ENCODE measurements around the gene AUH.

The AUH gene

DNA sequence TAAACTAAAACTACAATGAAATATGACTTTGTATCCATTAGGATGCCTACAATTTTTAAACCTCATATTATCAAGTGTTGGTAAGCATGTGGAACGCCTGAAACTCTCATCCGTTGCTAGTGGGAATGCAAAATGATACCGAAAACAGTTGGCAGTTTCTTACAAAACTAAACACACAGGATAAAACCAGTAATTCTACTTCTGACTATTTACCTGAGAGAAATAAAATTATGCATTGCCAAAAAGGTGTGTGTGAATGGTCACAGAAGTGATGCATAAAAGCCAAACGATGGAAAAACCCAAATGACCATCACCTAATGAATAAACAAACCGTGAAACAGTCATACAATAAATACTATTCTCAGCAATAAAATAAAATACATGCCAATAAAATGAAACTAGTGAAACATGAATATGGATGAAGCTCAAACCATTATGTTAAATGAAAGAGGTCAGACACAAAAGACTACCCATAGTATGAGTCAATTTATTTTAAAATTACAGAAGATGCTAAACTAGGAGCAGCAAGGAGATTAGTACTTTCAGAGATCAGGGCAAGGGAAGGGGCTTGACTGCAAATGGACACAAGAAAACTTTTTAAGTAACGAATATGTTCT is 13.4 kb downstream of the AUH start:
- H3K4me2 ChIP-seq (ENCODE audit: low read length): no peak overlapping the region
- H3K9me3 ChIP-seq (ENCODE audit: insufficient read depth, low read length): no peaks in the 10 kb centered on the region
- no peaks in the 10 kb centered on the region for H3K79me2 ChIP-seq (ENCODE audit: low read length)
- no peaks in the 10 kb centered on the region for H3K36me3 ChIP-seq (replicated peaks; ENCODE audit: low read depth, low read length)
- no peak for TF ChIP-seq EZH2phosphoT487 (IDR thresholded peaks at IDR 0.05; ENCODE audit: low read depth)
- TF ChIP-seq, protein P1, sequence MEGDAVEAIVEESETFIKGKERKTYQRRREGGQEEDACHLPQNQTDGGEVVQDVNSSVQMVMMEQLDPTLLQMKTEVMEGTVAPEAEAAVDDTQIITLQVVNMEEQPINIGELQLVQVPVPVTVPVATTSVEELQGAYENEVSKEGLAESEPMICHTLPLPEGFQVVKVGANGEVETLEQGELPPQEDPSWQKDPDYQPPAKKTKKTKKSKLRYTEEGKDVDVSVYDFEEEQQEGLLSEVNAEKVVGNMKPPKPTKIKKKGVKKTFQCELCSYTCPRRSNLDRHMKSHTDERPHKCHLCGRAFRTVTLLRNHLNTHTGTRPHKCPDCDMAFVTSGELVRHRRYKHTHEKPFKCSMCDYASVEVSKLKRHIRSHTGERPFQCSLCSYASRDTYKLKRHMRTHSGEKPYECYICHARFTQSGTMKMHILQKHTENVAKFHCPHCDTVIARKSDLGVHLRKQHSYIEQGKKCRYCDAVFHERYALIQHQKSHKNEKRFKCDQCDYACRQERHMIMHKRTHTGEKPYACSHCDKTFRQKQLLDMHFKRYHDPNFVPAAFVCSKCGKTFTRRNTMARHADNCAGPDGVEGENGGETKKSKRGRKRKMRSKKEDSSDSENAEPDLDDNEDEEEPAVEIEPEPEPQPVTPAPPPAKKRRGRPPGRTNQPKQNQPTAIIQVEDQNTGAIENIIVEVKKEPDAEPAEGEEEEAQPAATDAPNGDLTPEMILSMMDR (IDR thresholded peaks at IDR 0.05; ENCODE audit: low read depth, low read length): no peak
- no peak overlapping the region for H3K27ac ChIP-seq (ENCODE audit: low read length)
- no peak overlapping the region for H3K4me3 ChIP-seq (ENCODE audit: low read length)
- peaks cover 11% of the 10 kb centered on the region; the same call in 1 of the 2 replicates for H4K20me1 ChIP-seq (ENCODE audit: insufficient read depth, low read length)
- no peak overlapping the region for H2AFZ ChIP-seq (ENCODE audit: low read depth, low read length)
- peaks cover 16% of the 10 kb centered on the region for H3K4me1 ChIP-seq (ENCODE audit: low read length)
- H3K27me3 ChIP-seq (ENCODE audit: low read depth, low read length): peaks cover 3% of the 10 kb centered on the region; the same call in 1 of the 2 replicates
- no peak overlapping the region for H3K9ac ChIP-seq (ENCODE audit: low read length)

DNA sequence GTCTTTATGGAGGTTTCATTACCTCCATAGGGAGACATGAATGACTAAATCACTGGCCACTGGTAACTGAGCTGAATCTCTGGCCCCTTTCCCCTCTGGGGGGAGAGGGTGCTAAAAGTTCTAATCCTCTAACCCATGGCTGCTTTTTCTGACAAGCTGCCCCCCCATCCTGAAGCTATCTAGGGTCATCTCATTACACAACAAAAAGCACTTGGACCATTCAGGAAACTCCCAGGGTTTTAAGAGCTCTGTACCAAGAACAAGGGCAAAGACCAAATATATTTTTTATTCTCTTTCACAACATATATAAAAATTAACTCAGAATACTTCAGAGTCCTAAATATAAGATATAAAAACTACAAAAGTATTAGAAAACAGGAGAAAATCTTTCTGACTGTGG is 14.3 kb downstream of the AUH start:
- H3K4me2 ChIP-seq (ENCODE audit: low read length): no peak overlapping the region

DNA sequence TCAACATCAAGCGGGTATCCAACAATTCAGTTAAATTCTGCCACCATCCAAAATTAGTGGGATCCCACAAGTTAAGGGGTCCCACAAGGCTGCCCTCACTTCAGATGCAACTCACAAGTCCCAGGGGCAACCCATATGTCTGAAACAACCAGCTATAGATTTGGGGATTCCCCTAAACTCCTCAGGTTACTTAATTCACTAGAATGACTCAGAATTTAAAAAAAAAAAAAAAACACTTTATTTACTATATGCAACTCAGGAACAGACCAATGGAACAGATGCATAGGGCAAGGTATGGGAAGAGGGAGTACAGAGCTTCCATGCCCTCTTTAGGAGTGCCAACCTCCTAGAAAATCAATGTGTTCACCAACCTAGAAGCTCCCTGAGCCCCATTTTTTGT is 15.1 kb downstream of the AUH start:
- peaks cover 16% of the 10 kb centered on the region for H3K4me1 ChIP-seq (ENCODE audit: low read length)
- no peak overlapping the region for H3K4me2 ChIP-seq (ENCODE audit: low read length)
- H3K9ac ChIP-seq (ENCODE audit: low read length): no peak overlapping the region
- H3K9me3 ChIP-seq (ENCODE audit: insufficient read depth, low read length): no peaks in the 10 kb centered on the region
- no peak overlapping the region for H3K4me3 ChIP-seq (ENCODE audit: low read length)
- H4K20me1 ChIP-seq (ENCODE audit: insufficient read depth, low read length): peaks cover 11% of the 10 kb centered on the region; the same call in 1 of the 2 replicates
- no peaks in the 10 kb centered on the region for H3K79me2 ChIP-seq (ENCODE audit: low read length)
- TF ChIP-seq EZH2phosphoT487 (IDR thresholded peaks at IDR 0.05; ENCODE audit: low read depth): no peak
- TF ChIP-seq, protein P1 (IDR thresholded peaks at IDR 0.05; ENCODE audit: low read depth, low read length): no peak
- H3K27me3 ChIP-seq (ENCODE audit: low read depth, low read length): peaks cover 3% of the 10 kb centered on the region; the same call in 1 of the 2 replicates
- no peak overlapping the region for H3K27ac ChIP-seq (ENCODE audit: low read length)
- H3K36me3 ChIP-seq (replicated peaks; ENCODE audit: low read depth, low read length): peaks cover 6% of the 10 kb centered on the region
- no peak overlapping the region for H2AFZ ChIP-seq (ENCODE audit: low read depth, low read length)

More for the DNA sequence above, 14.3 kb downstream of the AUH start:
- Histone ChIP-seq H3K36me3 (replicated peaks; ENCODE audit: low read depth, low read length) (peaks cover under 1% of the 10 kb centered on the region), H3K4me1 (ENCODE audit: low read length) (peaks cover 16% of the 10 kb centered on the region), H3K79me2 (ENCODE audit: low read length) (no peaks in the 10 kb centered on the region), H3K9ac (ENCODE audit: low read length) (no peak overlapping the region), H3K27me3 (ENCODE audit: low read depth, low read length) (peaks cover 3% of the 10 kb centered on the region; the same call in 1 of the 2 replicates), H3K4me3 (ENCODE audit: low read length) (no peak overlapping the region), H3K27ac (ENCODE audit: low read length) (no peak overlapping the region), H4K20me1 (ENCODE audit: insufficient read depth, low read length) (peaks cover 11% of the 10 kb centered on the region; the same call in 1 of the 2 replicates), H2AFZ (ENCODE audit: low read depth, low read length) (no peak overlapping the region), H3K9me3 (ENCODE audit: insufficient read depth, low read length) (no peaks in the 10 kb centered on the region)
- TF ChIP-seq, protein P1 (IDR thresholded peaks at IDR 0.05; ENCODE audit: low read depth, low read length): no peak
- TF ChIP-seq EZH2phosphoT487 (IDR thresholded peaks at IDR 0.05; ENCODE audit: low read depth): no peak

DNA sequence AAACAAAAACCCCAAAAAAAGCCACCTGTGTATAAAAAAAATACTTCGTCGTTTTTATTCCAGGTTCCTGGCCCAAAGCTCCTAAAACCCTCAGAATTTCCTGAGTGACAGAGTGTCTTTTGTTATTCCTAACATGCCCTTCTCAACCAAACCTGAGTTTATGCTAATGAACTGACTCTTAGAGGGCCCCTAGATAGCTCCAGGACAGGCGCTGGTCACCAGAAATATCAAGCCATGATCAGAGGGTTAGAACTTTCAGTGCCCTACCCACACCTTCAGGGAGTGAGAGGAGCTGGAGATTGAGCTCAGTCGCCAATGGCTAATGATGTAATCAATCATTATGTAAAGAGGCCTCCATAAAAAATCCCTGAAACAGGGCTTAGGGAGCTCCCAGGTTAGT is 15.7 kb downstream of the AUH start:
- H3K27ac ChIP-seq (ENCODE audit: low read length): no peak overlapping the region
- H3K9ac ChIP-seq (ENCODE audit: low read length): no peak overlapping the region
- peaks cover 3% of the 10 kb centered on the region; the same call in 1 of the 2 replicates for H3K27me3 ChIP-seq (ENCODE audit: low read depth, low read length)
- peaks cover 8% of the 10 kb centered on the region for H3K36me3 ChIP-seq (replicated peaks; ENCODE audit: low read depth, low read length)
- H3K79me2 ChIP-seq (ENCODE audit: low read length): no peaks in the 10 kb centered on the region
- H3K4me1 ChIP-seq (ENCODE audit: low read length): peaks cover 16% of the 10 kb centered on the region
- no peak overlapping the region for H2AFZ ChIP-seq (ENCODE audit: low read depth, low read length)
- H3K4me3 ChIP-seq (ENCODE audit: low read length): no peak overlapping the region
- peaks cover 11% of the 10 kb centered on the region; the same call in 1 of the 2 replicates for H4K20me1 ChIP-seq (ENCODE audit: insufficient read depth, low read length)
- no peaks in the 10 kb centered on the region for H3K9me3 ChIP-seq (ENCODE audit: insufficient read depth, low read length)
- no peak for TF ChIP-seq EZH2phosphoT487 (IDR thresholded peaks at IDR 0.05; ENCODE audit: low read depth)
- TF ChIP-seq, protein P1 (IDR thresholded peaks at IDR 0.05; ENCODE audit: low read depth, low read length): no peak
- no peak overlapping the region for H3K4me2 ChIP-seq (ENCODE audit: low read length)
